Adrenal gland (tissue), 5 donors: ENCODE data around the gene AFF1.

Experiments
- CTCF ChIP-seq, 6 experiments: fragments of 450-650 bp in 4 of 6; fragments of 200-600 bp in 2 of 6; sonication (generic) in 1 of 6; IDR thresholded peaks; 1 replicate in 5 of 6; 2 replicates in 1 of 6; pipeline versions ENCODE4 v1.5.1 to v1.8.0; 2016 to 2021; ENCODE audit warnings: antibody characterized with exemption in 6 of 6, mild to moderate bottlenecking in 2 of 6, moderate library complexity in 1 of 6
- POLR2A ChIP-seq, 2 donors: fragments of 450-650 bp; IDR thresholded peaks; one replicate each; pipeline ENCODE4 v1.6.1; 2017; ENCODE audit warnings: antibody characterized with exemption in 2 of 2, mild to moderate bottlenecking in 2 of 2, moderate library complexity in 1 of 2
- donor health status: DM: no; HTN: no; CAD: no.

- TF ChIP-seq POLR2A (IDR thresholded peaks at IDR 0.05) (no peak), CTCF (IDR thresholded peaks at IDR 0.05) (no peak)
Observed at GRCh38 chr4:86939729-86940575, 5.1 kb downstream of the AFF1 start.
